H1 (cell line): ENCODE results near the gene SLC27A5. TPM values are rescaled to one million over a fixed set of nuclear protein-coding genes. Genes with fewer than 3 reads are reported as not detected.

Experiments
- CTCF ChIA-PET: fragments of 300-600 bp; sonication (Branson Sonifier 250); formaldehyde crosslinking; loops from one replicate; lab custom pipeline; 2021; ENCODE audit not compliant: partially characterized antibody; lab: Charles Lee
- POLR2A ChIA-PET: fragments of 300-600 bp; sonication (Branson Sonifier 250); formaldehyde crosslinking; loops from one replicate; lab custom pipeline; 2021; ENCODE audit warnings: inconsistent platforms; ENCODE audit not compliant: partially characterized antibody; lab: Charles Lee
- DNase-seq, 2 experiments: peaks; one replicate each; pipeline versions ENCODE4 v3.0.0 to v3.0.0-alpha.2; 2010 to 2022; ENCODE audit warnings: low spot score in 2 of 2, low read depth in 1 of 2, mixed read lengths in 1 of 2
- FAIRE-seq: peaks from 2 replicates; lab custom pipeline; 2011; peaks lifted over from hg19 to GRCh38; lab: Jason Lieb, UNC
- H2AFZ ChIP-seq: 2 replicates; pipeline ENCODE4 v1.8.1; 2012; ENCODE audit warnings: low read length, inconsistent platforms
- H2AK5ac ChIP-seq: 2 replicates; pipeline ENCODE4 v1.6.1; 2013; ENCODE audit warnings: low read depth, low read length
- H2BK120ac ChIP-seq: replicated peaks from 2 replicates; pipeline ENCODE3; 2013; ENCODE audit warnings: low read depth, low read length, inconsistent platforms
- H2BK12ac ChIP-seq: 2 replicates; pipeline ENCODE4 v1.6.1; 2013; ENCODE audit warnings: low read depth, low read length
- H2BK15ac ChIP-seq: 2 replicates; pipeline ENCODE4 v1.6.1; 2013; ENCODE audit warnings: low read length
- H2BK20ac ChIP-seq: 2 replicates; pipeline ENCODE4 v1.6.1; 2013; ENCODE audit warnings: low read length
- H2BK5ac ChIP-seq: 2 replicates; pipeline ENCODE4 v1.6.1; 2013; ENCODE audit warnings: low read depth, low read length
- H3K14ac ChIP-seq: 2 replicates; pipeline ENCODE4 v1.6.1; 2013; ENCODE audit warnings: inconsistent platforms; ENCODE audit not compliant: insufficient read length
- H3K18ac ChIP-seq: 2 replicates; pipeline ENCODE4 v1.6.1; 2013; ENCODE audit warnings: low read length; ENCODE audit errors: extremely low read depth
- H3K23ac ChIP-seq: 2 replicates; pipeline ENCODE4 v1.6.1; 2013; ENCODE audit warnings: inconsistent platforms; ENCODE audit not compliant: insufficient read length
- H3K23me2 ChIP-seq: 2 replicates; pipeline ENCODE4 v1.6.1; 2013; ENCODE audit warnings: low read depth, low read length
- H3K27ac ChIP-seq: 2 replicates; pipeline ENCODE4 v1.6.1; 2011; ENCODE audit warnings: low read depth, low read length, inconsistent platforms
- H3K27me3 ChIP-seq, 4 experiments: replicated peaks in 1 of 4; 1 replicate in 1 of 4; 2 replicates in 3 of 4; pipeline versions ENCODE4 v1.6.1 to v1.8.1; 2011 to 2013; ENCODE audit warnings: low read length in 3 of 4, mild to moderate bottlenecking in 3 of 4, inconsistent platforms in 2 of 4, mixed read lengths in 2 of 4, moderate library complexity in 1 of 4; ENCODE audit not compliant: control insufficient read depth in 3 of 4, insufficient read depth in 3 of 4; ENCODE audit errors: extremely low read depth in 1 of 4
- H3K36me3 ChIP-seq, 4 experiments: 2 replicates each; pipeline versions ENCODE4 v1.6.1 to v1.8.1; 2011 to 2013; ENCODE audit warnings: mild to moderate bottlenecking in 4 of 4, low read length in 3 of 4, moderate library complexity in 2 of 4, control low read depth in 1 of 4, inconsistent platforms in 1 of 4; ENCODE audit not compliant: insufficient read depth in 4 of 4, control insufficient read depth in 2 of 4
- H3K4ac ChIP-seq: replicated peaks from 2 replicates; pipeline ENCODE3; 2013; ENCODE audit warnings: low read length, low read depth, mixed read lengths, inconsistent platforms; ENCODE audit not compliant: insufficient read length
- H3K4me1 ChIP-seq, 4 experiments: replicated peaks in 1 of 4; 1 replicate in 1 of 4; 2 replicates in 3 of 4; pipeline versions ENCODE4 v1.6.1 to v1.8.1; 2011 to 2013; ENCODE audit warnings: low read length in 3 of 4, inconsistent platforms in 2 of 4, mixed read lengths in 1 of 4; ENCODE audit not compliant: insufficient read depth in 4 of 4, control insufficient read depth in 3 of 4
- H3K4me2 ChIP-seq, 2 experiments: 2 replicates each; pipeline versions ENCODE4 v1.6.1 to v1.8.1; 2011 to 2013; ENCODE audit warnings: low read depth in 2 of 2, low read length in 2 of 2, control low read depth in 1 of 2, inconsistent platforms in 1 of 2, mild to moderate bottlenecking in 1 of 2; ENCODE audit not compliant: insufficient read depth in 1 of 2
- H3K4me3 ChIP-seq, 4 experiments: fragments of 200-600, 300-600 bp in 1 of 4; sonication (generic), shearing (Covaris generic), sonication (Bioruptor Twin) in 1 of 4; 2 replicates each; pipeline versions ENCODE4 v1.5.1 to v1.8.1; 2011 to 2016; ENCODE audit warnings: low read length in 4 of 4, low read depth in 3 of 4, control low read depth in 2 of 4, inconsistent platforms in 2 of 4, mild to moderate bottlenecking in 2 of 4, mixed read lengths in 1 of 4, moderate library complexity in 1 of 4; ENCODE audit not compliant: insufficient read depth in 2 of 4; ENCODE audit errors: extremely low read depth in 1 of 4
- H3K56ac ChIP-seq: replicated peaks from 2 replicates; pipeline ENCODE3; 2013; ENCODE audit warnings: low read depth, mild to moderate bottlenecking, mixed read lengths, low read length, inconsistent platforms; ENCODE audit not compliant: insufficient read length
- H3K79me1 ChIP-seq: 2 replicates; pipeline ENCODE4 v1.6.1; 2013; ENCODE audit warnings: low read depth, low read length, control low read depth
- H3K79me2 ChIP-seq, 2 experiments: 2 replicates each; pipeline versions ENCODE4 v1.6.1 to v1.8.1; 2012 to 2013; ENCODE audit warnings: low read length in 2 of 2, mild to moderate bottlenecking in 2 of 2, inconsistent platforms in 1 of 2; ENCODE audit not compliant: insufficient read depth in 2 of 2, control insufficient read depth in 1 of 2
- H3K9ac ChIP-seq, 4 experiments: replicated peaks in 1 of 4; 1 replicate in 1 of 4; 2 replicates in 3 of 4; pipeline versions ENCODE4 v1.6.1 to v1.8.1; 2011 to 2013; ENCODE audit warnings: low read depth in 3 of 4, low read length in 3 of 4, control low read depth in 2 of 4, mild to moderate bottlenecking in 2 of 4, moderate library complexity in 2 of 4, inconsistent platforms in 1 of 4; ENCODE audit errors: extremely low read depth in 1 of 4
- H3K9me3 ChIP-seq, 2 experiments: 2 replicates each; pipeline versions ENCODE4 v1.6.1 to v1.8.1; 2012 to 2013; ENCODE audit warnings: mild to moderate bottlenecking in 2 of 2, moderate library complexity in 2 of 2, control low read depth in 1 of 2, inconsistent platforms in 1 of 2, low read depth in 1 of 2, low read length in 1 of 2, mixed read lengths in 1 of 2; ENCODE audit not compliant: insufficient read depth in 2 of 2
- H4K20me1 ChIP-seq, 2 experiments: replicated peaks in 1 of 2; 2 replicates each; pipeline versions ENCODE3 to v1.8.1; 2011 to 2013; ENCODE audit warnings: inconsistent platforms in 2 of 2, low read length in 2 of 2, mild to moderate bottlenecking in 1 of 2; ENCODE audit not compliant: insufficient read depth in 2 of 2, control insufficient read depth in 1 of 2
- H4K5ac ChIP-seq: 2 replicates; pipeline ENCODE4 v1.6.1; 2013; ENCODE audit warnings: low read length, low read depth, mixed read lengths, inconsistent platforms; ENCODE audit not compliant: insufficient read length
- H4K8ac ChIP-seq: 2 replicates; pipeline ENCODE4 v1.8.0; 2013; ENCODE audit warnings: mild to moderate bottlenecking, moderate library complexity, low read length, inconsistent platforms; ENCODE audit not compliant: insufficient read depth; ENCODE audit errors: extremely low read depth
- H4K91ac ChIP-seq: replicated peaks from 2 replicates; pipeline ENCODE3; 2013; ENCODE audit warnings: low read length, mixed read lengths, inconsistent platforms; ENCODE audit not compliant: insufficient read length
- EP300 ChIP-seq, 2 experiments: IDR thresholded peaks; 1 replicate in 1 of 2; 2 replicates in 1 of 2; pipeline ENCODE4 v1.6.1; 2011 to 2012; ENCODE audit warnings: low read depth in 2 of 2, low read length in 2 of 2, mild to moderate bottlenecking in 2 of 2, borderline replicate concordance in 1 of 2, inconsistent platforms in 1 of 2, moderate library complexity in 1 of 2
- KDM4A ChIP-seq: IDR thresholded peaks from one replicate; pipeline ENCODE4 v1.7.1; 2012; ENCODE audit warnings: low read depth, mild to moderate bottlenecking, moderate library complexity, low read length, inconsistent platforms; ENCODE audit not compliant: severe bottlenecking
- TBP ChIP-seq: IDR thresholded peaks from 2 replicates; pipeline ENCODE4 v1.6.1; 2011; ENCODE audit warnings: low read depth, low read length, improper control_type of control experiment
- WGBS, 2 experiments: shearing (Covaris generic) in 1 of 2; methylation state at CpG; one replicate each; pipeline versions ENCODE4 v1.1.6 to v1.1.7; 2013 to 2015; ENCODE audit warnings: low lambda C conversion rate in 2 of 2, mixed read lengths in 2 of 2, inconsistent platforms in 1 of 2, low coverage in 1 of 2, missing lambda C conversion rate in 1 of 2; ENCODE audit not compliant: insufficient replicate concordance in 2 of 2, insufficient coverage in 1 of 2, insufficient read length in 1 of 2; ENCODE audit errors: extremely low coverage in 1 of 2, missing lambda C conversion rate in 1 of 2; 5-methylcytosine and 5-hydroxymethylcytosine counted together
- polyA plus RNA-seq, 7 experiments: library from polyadenylated mRNA; depleted of rRNA in 3 of 7; stranded (reverse) in 5 of 7; unstranded in 2 of 7; fragments of >200 nt in 5 of 7; fragments of 200-250 nt in 2 of 7; gene quantifications; 1 replicate in 5 of 7; 2 replicates in 1 of 7; 4 replicates in 1 of 7; pipeline versions ENCODE4 v1.2.1 to v1.2.3, GENCODE V29; 2011 to 2013; ENCODE audit warnings: missing spikeins in 2 of 7, mixed read lengths in 2 of 7
- total RNA-seq: library from RNA; stranded (reverse); fragmentation: NEBNext Ultra II Directional; extraction: Animal tissue kit (Norgen Biotek cat#: 25700); gene quantifications from 2 replicates; pipeline ENCODE4 v1.2.1, GENCODE V29; 2021
- TF ChIP-seq, protein P1 (sequence below): IDR thresholded peaks from 2 replicates; pipeline ENCODE4 v1.6.1; 2011; ENCODE audit warnings: low read length, improper control_type of control experiment

SLC27A5 gene
- total and polyA plus RNA-seq, 2 of the 8 experiments (the other 6 are each of a cell fraction or from before 2014, with no cell fraction given) = 25.1 to 80.5 TPM

DNA sequence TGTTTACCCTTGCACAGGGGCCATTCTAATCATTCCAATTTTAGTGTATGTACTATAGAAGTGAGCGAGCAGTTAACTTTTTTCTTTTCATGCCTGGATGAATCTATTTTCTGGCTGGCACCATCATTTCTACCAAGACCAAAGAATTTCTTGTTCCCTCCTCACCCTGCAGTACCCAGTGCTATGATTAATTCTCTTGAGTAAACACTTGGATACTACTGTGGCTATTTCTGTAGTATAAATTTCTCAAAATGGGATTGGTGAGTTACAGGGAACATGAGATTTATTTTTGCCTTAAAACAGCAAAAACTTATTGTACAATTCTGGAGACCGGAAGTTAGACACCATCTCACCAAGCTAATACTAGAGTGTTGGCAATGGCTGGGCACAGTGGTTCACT is 28.0 kb downstream of the SLC27A5 start:
- POLR2A ChIA-PET = interaction anchor here (1.0 to 1.3 kb wide), 2 partner anchors 60 to 92 kb away, joined by 4 read pairs; partner anchors contain the start of gene TRIM28
- Histone ChIP-seq H4K5ac (no peak overlapping the region), H3K23me2 (no peaks in the 10 kb centered on the region), H2BK12ac (no peak overlapping the region), H2BK120ac (no peak overlapping the region), H3K23ac (no peak overlapping the region), H2BK20ac (no peak overlapping the region), H3K18ac (no peak overlapping the region), H3K4ac (no peak overlapping the region), H3K79me2 (no peaks in the 10 kb centered on the region), H4K91ac (no peak overlapping the region), H3K36me3 (peaks cover 0 to 2% (median 0%) of the 10 kb centered on the region in 4 experiments; a peak in 2 of 8 replicates), H3K9me3 (no peaks in the 10 kb centered on the region), H3K27me3 (no peaks in the 10 kb centered on the region), H3K4me3 (no peak overlapping the region), H2BK5ac (no peak overlapping the region), H3K14ac (no peak overlapping the region), H2AK5ac (no peak overlapping the region), H4K20me1 (no peaks in the 10 kb centered on the region), H3K79me1 (no peaks in the 10 kb centered on the region), H3K9ac (no peak overlapping the region), H3K4me1 (no peaks in the 10 kb centered on the region), H3K56ac (no peak overlapping the region), H4K8ac (no peak overlapping the region), H2BK15ac (no peak overlapping the region), H3K27ac (no peak overlapping the region), H3K4me2 (no peak overlapping the region), H2AFZ (no peak overlapping the region)
- 90% methylated on average over 2 of the region's 2 CpGs; no CpG with 5 or more reads in 1 of the 2 experiments for WGBS, 2 experiments
- CTCF ChIA-PET = interaction anchor here (1.4 to 3.8 kb wide), 3 partner anchors 12 to 35 kb away, joined by 4 to 12 read pairs (median 8); partner anchors contain the start of gene ZBTB45
- TF ChIP-seq TBP (no peak), KDM4A (no peak), EP300 (IDR thresholded peaks at IDR 0.05; ENCODE audit: borderline replicate concordance in 1 of 2, low read depth in 2 of 2, low read length in 2 of 2) (no peak)
- TF ChIP-seq, protein P1, sequence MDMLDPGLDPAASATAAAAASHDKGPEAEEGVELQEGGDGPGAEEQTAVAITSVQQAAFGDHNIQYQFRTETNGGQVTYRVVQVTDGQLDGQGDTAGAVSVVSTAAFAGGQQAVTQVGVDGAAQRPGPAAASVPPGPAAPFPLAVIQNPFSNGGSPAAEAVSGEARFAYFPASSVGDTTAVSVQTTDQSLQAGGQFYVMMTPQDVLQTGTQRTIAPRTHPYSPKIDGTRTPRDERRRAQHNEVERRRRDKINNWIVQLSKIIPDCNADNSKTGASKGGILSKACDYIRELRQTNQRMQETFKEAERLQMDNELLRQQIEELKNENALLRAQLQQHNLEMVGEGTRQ = no peak
- DNase-seq (no peak), FAIRE-seq (no peak)
